SKM-1 treated with dmso at 0.1 percent for 144 hours (cell line): ENCODE data around the gene NCR3LG1.

Experiments
- DNase-seq: peaks from one replicate; lab custom pipeline; 2025; ENCODE audit not compliant: unreplicated experiment; lab: John Stamatoyannopoulos, UW

Gene NCR3LG1, protein sequence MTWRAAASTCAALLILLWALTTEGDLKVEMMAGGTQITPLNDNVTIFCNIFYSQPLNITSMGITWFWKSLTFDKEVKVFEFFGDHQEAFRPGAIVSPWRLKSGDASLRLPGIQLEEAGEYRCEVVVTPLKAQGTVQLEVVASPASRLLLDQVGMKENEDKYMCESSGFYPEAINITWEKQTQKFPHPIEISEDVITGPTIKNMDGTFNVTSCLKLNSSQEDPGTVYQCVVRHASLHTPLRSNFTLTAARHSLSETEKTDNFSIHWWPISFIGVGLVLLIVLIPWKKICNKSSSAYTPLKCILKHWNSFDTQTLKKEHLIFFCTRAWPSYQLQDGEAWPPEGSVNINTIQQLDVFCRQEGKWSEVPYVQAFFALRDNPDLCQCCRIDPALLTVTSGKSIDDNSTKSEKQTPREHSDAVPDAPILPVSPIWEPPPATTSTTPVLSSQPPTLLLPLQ

DNA sequence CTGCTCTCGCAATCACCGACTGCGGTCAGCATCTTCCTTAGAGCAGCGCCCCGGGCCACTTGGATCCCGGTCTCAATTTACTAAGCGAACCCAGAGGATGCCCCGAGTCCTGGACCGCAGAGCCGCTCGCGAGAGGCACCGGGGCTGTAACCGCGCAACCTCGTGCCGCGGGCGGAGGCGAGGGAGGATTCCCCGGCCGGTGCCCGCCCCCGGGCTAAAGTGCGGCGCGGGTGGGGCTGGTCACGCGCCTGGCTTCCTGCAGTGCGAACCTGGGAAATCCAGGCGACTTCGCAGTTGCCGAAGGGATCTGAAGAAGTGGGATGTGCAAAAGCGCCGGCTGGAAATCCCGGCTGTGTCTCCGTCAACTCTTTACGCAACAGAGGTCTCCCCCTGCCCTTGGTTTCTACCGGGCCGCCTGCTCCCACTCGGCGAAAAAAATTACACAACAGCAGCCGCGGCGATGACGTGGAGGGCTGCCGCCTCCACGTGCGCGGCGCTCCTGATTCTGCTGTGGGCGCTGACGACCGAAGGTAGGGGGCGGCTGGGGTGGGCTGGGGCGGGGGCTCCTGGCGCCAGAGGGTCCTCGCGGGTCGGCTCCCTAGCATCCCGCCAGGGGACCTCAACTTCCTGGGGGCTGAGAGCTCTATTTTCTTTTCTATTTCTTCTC is at the start of gene NCR3LG1:
Gene NCR3LG1 (plus strand): TSS at position 291 of the 667 bp plus-strand sequence. CDS start 170 bp downstream, at position 461.
- peak; percentile 45 for DNase-seq

- no peak for DNase-seq
Measured at GRCh38 chr11:17313349-17314231, 38.0 kb upstream of the NCR3LG1 start.

DNA sequence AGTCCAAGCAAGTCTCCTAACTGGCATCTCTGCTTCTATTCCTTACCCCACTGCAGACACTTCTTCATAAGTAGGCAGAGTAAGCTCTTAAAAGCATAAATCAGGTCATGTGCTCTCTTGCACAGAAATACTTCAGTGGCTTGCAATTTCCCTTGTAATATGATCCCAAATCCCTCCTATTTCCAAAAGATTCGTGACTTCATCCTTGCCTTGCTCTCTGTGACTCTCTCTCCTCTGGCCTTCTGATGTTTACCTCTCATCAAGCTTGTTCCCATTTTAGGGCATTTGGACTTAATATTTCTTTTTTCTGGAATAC is 37.4 kb upstream of the NCR3LG1 start:
- DNase-seq = no peak

GRCh38 chr11:17314904-17315426 is 36.6 kb upstream of the NCR3LG1 start:
- no peak for DNase-seq

DNA sequence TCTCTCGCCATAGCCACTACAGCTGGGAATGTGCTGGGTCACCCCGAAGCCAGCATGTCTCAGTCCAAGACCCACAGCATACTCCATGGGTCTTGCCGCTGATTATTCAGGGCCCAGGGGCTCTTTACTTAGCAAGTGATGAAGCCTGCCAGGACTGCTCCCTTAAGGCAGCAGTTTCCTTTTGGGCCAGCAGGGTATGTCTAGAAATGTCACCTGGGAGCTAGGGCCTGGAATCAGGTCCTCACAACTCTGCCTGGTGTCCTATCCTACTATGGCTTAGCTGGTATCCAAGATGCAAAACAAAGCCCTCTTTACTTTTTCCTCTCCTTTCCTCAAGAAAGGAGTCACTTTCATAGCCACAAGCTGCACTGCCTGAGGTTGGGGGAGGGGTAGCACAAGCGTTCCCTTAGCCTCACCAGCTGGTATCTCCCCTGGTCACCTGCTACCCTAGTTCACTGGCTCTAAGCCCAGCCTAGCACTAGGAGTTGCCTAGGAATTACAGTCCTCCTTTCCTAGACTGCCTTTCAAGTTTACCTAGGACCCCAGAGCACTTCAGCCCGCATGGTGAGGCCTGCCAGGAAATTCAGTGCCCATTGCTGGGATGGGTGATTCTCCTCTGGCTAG is 22.6 kb upstream of the NCR3LG1 start:
- no peak for DNase-seq

DNA sequence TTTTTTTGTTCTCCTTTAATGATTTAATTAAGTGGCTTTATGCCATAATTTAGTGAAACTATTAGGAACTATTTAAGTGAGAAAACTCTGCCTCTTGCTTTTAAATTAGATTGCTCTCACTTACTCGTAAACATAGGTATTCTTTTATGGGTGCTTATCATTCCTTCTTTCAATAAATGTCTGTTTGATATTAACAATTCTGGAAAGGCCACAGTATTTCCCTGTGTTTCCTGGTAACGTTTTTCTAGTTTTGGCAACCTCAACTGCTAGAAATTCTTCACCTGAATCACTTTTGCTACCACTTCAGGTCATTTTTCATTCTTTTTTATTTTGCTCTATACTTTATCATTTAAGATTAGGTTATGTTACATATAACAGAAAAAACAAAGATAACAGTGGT is 19.9 kb upstream of the NCR3LG1 start:
- no peak for DNase-seq

- no peak for DNase-seq
Measured at GRCh38 chr11:17333799-17334586, 17.6 kb upstream of the NCR3LG1 start.

DNA sequence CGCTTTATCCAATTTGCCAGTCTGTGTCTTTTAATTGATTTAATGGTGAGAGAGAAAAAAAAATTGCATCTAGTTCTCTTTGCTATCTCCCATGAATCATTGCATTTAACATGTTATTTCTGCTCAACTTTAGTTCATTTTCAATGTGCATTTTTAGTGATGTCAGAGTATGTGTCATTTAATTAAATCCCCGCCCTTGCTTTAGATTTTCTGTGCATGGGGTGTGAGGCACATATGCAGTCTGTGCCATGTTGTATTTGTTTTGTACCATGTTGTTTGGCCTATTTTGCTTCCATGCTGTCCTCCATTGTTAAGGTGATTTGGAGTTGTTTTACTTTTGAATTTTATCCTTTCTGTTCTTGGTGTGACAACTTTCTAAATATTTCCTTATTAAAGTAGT is 8.3 kb upstream of the NCR3LG1 start:
- no peak for DNase-seq

GRCh38 chr11:17343907-17344306 is 7.7 kb upstream of the NCR3LG1 start:
- DNase-seq = no peak

GRCh38 chr11:17347676-17348075 is 3.9 kb upstream of the NCR3LG1 start:
- no peak for DNase-seq

DNA sequence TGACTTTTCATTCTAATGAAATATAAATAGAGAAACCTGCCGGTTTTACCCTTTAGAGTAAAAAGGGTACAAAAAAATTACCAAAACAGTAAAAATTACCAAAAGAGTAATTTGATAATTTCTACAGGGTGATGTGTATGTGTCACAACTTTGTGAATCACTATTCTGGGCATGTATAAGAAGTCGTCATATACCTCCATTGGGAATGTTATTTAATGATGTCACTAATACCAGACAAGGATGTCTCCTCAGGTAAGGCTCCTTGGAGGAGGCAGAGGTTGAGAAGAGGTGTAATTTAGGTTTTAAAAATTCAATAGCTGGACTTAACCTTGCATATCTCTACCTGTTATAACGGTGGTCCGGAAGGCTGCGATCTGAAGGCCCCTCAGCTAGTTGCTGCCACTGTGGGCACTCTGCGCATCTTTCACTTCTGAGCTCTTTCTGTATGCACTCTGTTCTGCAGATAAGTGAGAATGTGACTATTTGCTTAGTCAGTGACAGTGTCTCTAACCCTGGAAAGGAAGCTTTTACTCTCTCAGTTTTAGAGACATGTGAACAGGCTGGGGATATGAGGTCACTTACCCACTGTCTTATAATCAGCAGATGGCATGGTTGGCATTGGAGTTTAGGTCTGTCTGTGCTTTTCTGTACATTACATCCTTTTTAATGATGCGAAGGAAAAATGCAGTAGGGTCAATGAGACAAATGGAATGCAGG is 987 bp upstream of the NCR3LG1 start:
- no peak for DNase-seq

GRCh38 chr11:17351172-17351509 is 459 bp upstream of the NCR3LG1 start:
- DNase-seq = no peak

GRCh38 chr11:17352950-17353820 is 1.6 kb downstream of the NCR3LG1 start:
- DNase-seq = peak; percentile 80

GRCh38 chr11:17353821-17354600 is 2.4 kb downstream of the NCR3LG1 start:
- no peak for DNase-seq

- peak; percentile 68 for DNase-seq
Measured at GRCh38 chr11:17354601-17354991, 3.0 kb downstream of the NCR3LG1 start.

DNA sequence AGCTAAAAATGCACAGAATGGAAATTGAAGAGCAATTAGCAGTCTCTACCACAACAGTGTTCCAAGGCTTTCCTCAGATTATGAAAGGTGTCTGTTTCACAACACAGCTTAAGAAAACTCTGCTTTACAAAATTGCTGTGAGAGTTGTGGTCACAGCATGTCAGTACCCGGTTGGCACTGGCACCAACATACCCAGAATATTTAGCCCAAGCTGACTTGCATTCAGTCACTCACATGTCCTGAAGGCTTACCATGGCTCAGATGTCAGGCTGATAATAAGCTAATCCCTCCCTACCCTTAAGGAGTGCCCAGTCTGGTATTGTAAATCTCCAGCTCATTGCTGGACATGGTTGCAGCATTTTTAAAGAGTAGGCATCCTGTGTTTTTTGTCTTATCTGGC is 14.9 kb downstream of the NCR3LG1 start:
- no peak for DNase-seq

DNA sequence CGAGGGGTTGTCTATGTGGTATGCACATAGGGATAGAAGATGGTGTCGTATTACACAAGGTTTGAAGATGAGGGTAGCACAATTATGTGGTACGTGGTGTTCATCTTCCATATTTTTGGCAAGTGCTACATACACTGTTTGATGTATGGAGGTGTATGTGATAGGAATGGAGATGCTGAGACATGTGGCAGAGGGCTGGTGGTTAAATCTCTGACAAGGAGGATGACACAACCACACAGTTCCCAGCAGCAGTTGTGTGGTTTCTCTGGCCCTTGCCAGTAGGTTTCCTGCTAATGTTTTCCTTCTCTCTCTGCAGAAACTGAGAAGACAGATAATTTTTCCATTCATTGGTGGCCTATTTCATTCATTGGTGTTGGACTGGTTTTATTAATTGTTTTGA is 17.0 kb downstream of the NCR3LG1 start:
- DNase-seq = no peak

DNA sequence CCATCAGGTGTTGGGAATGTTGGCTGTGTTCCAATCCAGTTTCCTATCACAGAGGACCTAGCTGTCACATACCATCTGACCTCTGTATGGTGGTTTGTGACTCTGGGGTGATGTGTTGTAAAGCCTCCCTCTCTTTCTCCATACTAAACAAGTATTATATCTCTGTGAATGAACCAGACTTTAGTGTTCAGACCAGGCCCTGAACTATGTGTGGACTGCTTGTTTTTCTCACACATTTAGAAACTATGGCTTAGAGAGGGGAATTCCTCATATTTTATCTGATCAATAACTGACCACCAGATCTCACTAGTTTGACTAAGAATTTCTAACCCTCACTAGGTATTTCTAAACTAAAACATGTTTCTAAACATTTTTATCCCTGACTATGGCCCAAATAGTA is 17.5 kb downstream of the NCR3LG1 start:
- no peak for DNase-seq
